A673 (cell line): ENCODE results near the gene DNM2. TPM values are rescaled to one million over a fixed set of nuclear protein-coding genes. Genes with fewer than 3 reads are reported as not detected.

Experiments
- BruUV-seq: library from RNA; stranded (reverse); fragments of 400-500 nt; replicated peaks from 2 replicates; lab custom pipeline; 2021; lab: Mats Ljungman, UMichigan
- CTCF ChIA-PET: fragments of 300-600 bp; sonication (Branson Sonifier 250); formaldehyde crosslinking; loops from one replicate; lab custom pipeline; 2022; ENCODE audit warnings: antibody characterized with exemption; lab: Charles Lee
- POLR2A ChIA-PET: fragments of 300-600 bp; sonication (Branson Sonifier 250); formaldehyde crosslinking; loops from one replicate; lab custom pipeline; 2022; ENCODE audit warnings: antibody characterized with exemption; ENCODE audit not compliant: low non-redundant PET; lab: Charles Lee
- DNase-seq: peaks from one replicate; pipeline ENCODE4 v3.0.0-alpha.2; 2015; ENCODE audit warnings: low spot score
- H3K27ac ChIP-seq: fragments of 200-600 bp; sonication (generic); 2 replicates; pipeline ENCODE4 v1.5.1; 2016; ENCODE audit warnings: mixed run types, low read depth, mild to moderate bottlenecking, mixed read lengths, antibody characterized with exemption, low read length; ENCODE audit not compliant: poor library complexity, severe bottlenecking
- H3K27me3 ChIP-seq: fragments of 200-600 bp; sonication (generic); replicated peaks from 2 replicates; pipeline ENCODE4 v1.6.1; 2017; ENCODE audit warnings: mixed run types, low read depth, mild to moderate bottlenecking, mixed read lengths, antibody characterized with exemption, low read length; ENCODE audit not compliant: insufficient read depth, poor library complexity
- H3K36me3 ChIP-seq: fragments of 200-600 bp; sonication (generic); 2 replicates; pipeline ENCODE4 v1.6.1; 2016; ENCODE audit warnings: mixed run types, mild to moderate bottlenecking, mixed read lengths, antibody characterized with exemption, low read length; ENCODE audit not compliant: insufficient read depth, poor library complexity, severe bottlenecking
- H3K4me1 ChIP-seq: fragments of 200-600 bp; sonication (generic); 2 replicates; pipeline ENCODE4 v1.6.1; 2017; ENCODE audit warnings: mixed run types, mild to moderate bottlenecking, mixed read lengths, antibody characterized with exemption, low read length; ENCODE audit not compliant: insufficient read depth, poor library complexity, severe bottlenecking
- H3K4me3 ChIP-seq: fragments of 200-600 bp; sonication (generic); 2 replicates; pipeline ENCODE4 v1.5.1; 2016; ENCODE audit warnings: low read depth, mixed run types, mild to moderate bottlenecking, mixed read lengths, low read length; ENCODE audit not compliant: poor library complexity, severe bottlenecking
- H3K9me3 ChIP-seq: fragments of 200-600 bp; sonication (generic); 2 replicates; pipeline ENCODE4 v1.6.1; 2016; ENCODE audit warnings: mixed run types, low read depth, mild to moderate bottlenecking, mixed read lengths, antibody characterized with exemption, low read length; ENCODE audit not compliant: poor library complexity, severe bottlenecking
- EZH2 ChIP-seq: fragments of 200-600 bp; sonication (generic); IDR thresholded peaks from 2 replicates; pipeline ENCODE4 v1.6.1; 2017; ENCODE audit warnings: borderline replicate concordance, low read depth, mild to moderate bottlenecking, mixed read lengths, antibody characterized with exemption, low read length; ENCODE audit not compliant: poor library complexity, severe bottlenecking
- intact Hi-C: fragments of 100-400 bp; cut with micrococcal nuclease; formaldehyde crosslinking; loops from one replicate; pipeline ENCODE4 v1.10.0; 2022; ENCODE audit not compliant: unreplicated experiment
- total RNA-seq: library from RNA; stranded (reverse); gene quantifications from 2 replicates; pipeline ENCODE4 v1.2.3, GENCODE V29; 2021
- TF ChIP-seq, protein P1 (sequence below): fragments of 300-800, 200-600 bp; sonication (generic); conservative IDR thresholded peaks from 2 replicates; pipeline ENCODE4 v1.5.1; 2017; ENCODE audit warnings: low read depth, mild to moderate bottlenecking, antibody characterized with exemption, low read length, moderate library complexity, mixed read lengths

DNM2 gene
- total RNA-seq, 1 experiment from 2014 or later, result 143 TPM

GRCh38 chr19:10736916-10737551 is 19.2 kb downstream of the DNM2 start:
- no peaks in the 10 kb centered on the region for H3K36me3 ChIP-seq
- TF ChIP-seq, protein P1, sequence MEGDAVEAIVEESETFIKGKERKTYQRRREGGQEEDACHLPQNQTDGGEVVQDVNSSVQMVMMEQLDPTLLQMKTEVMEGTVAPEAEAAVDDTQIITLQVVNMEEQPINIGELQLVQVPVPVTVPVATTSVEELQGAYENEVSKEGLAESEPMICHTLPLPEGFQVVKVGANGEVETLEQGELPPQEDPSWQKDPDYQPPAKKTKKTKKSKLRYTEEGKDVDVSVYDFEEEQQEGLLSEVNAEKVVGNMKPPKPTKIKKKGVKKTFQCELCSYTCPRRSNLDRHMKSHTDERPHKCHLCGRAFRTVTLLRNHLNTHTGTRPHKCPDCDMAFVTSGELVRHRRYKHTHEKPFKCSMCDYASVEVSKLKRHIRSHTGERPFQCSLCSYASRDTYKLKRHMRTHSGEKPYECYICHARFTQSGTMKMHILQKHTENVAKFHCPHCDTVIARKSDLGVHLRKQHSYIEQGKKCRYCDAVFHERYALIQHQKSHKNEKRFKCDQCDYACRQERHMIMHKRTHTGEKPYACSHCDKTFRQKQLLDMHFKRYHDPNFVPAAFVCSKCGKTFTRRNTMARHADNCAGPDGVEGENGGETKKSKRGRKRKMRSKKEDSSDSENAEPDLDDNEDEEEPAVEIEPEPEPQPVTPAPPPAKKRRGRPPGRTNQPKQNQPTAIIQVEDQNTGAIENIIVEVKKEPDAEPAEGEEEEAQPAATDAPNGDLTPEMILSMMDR, result no peak
- TF ChIP-seq EZH2, result no peak
- peaks cover 5% of the 10 kb centered on the region for H3K9me3 ChIP-seq
- H3K4me3 ChIP-seq, result no peak overlapping the region
- ChIA-PET POLR2A (no interaction called here), CTCF (no interaction called here)
- H3K27ac ChIP-seq, result no peak overlapping the region
- no peaks in the 10 kb centered on the region for H3K4me1 ChIP-seq
- H3K27me3 ChIP-seq, result no peaks in the 10 kb centered on the region
- BruUV-seq, result no TSS peak
- intact Hi-C loops, result no loop called here
- no peak for DNase-seq

GRCh38 chr19:10737722-10738121 is 19.8 kb downstream of the DNM2 start:
- intact Hi-C loops, result no loop called here
- Histone ChIP-seq H3K9me3 (peaks cover 5% of the 10 kb centered on the region), H3K27me3 (no peaks in the 10 kb centered on the region), H3K4me3 (no peak overlapping the region), H3K27ac (no peak overlapping the region), H3K36me3 (no peaks in the 10 kb centered on the region), H3K4me1 (no peaks in the 10 kb centered on the region)
- DNase-seq, result no peak
- ChIA-PET POLR2A (no interaction called here), CTCF (no interaction called here)
- no peak for TF ChIP-seq EZH2
- TF ChIP-seq, protein P1, result no peak
- BruUV-seq, result no TSS peak

- Histone ChIP-seq H3K27me3 (no peaks in the 10 kb centered on the region), H3K4me3 (no peak overlapping the region), H3K9me3 (peaks cover 5% of the 10 kb centered on the region), H3K36me3 (no peaks in the 10 kb centered on the region), H3K4me1 (no peaks in the 10 kb centered on the region), H3K27ac (no peak overlapping the region)
- intact Hi-C loops, result no loop called here
- ChIA-PET CTCF (no interaction called here), POLR2A (no interaction called here)
- no TSS peak for BruUV-seq
- TF ChIP-seq, protein P1, result no peak
- DNase-seq, result no peak
These were observed 22.9 kb downstream of the DNM2 start for GRCh38 chr19:10740798-10741197.
